HCT116 (cell line): Measurements from ENCODE around the gene DGKE. TPM values are rescaled to one million over a fixed set of nuclear protein-coding genes. Genes with fewer than 3 reads are reported as not detected.

Experiments
- ATAC-seq: fragments of 200-7000 bp; cut with Tn5 transposase; 2 replicates; pipeline ENCODE4 v1.9.1; 2020; ENCODE audit warnings: mild to moderate bottlenecking, moderate library complexity
- BruUV-seq: library from RNA; stranded (reverse); fragments of 400-500 nt; replicated peaks from 2 replicates; lab custom pipeline; 2021; lab: Mats Ljungman, UMichigan
- CTCF ChIA-PET: fragments of 300-600 bp; sonication (Branson Sonifier 250); formaldehyde crosslinking; loops from one replicate; lab custom pipeline; 2021; ENCODE audit warnings: antibody characterized with exemption; lab: Charles Lee
- POLR2A ChIA-PET: fragments of 300-600, 350-600 bp; sonication (Branson Sonifier 250); formaldehyde crosslinking; loops from one replicate; lab custom pipeline; 2021; ENCODE audit warnings: antibody characterized with exemption; lab: Charles Lee
- RAD21 ChIA-PET, 2 experiments: fragments of 300-600 bp; sonication (Branson Sonifier 250); formaldehyde crosslinking; loops; one replicate each; lab custom pipeline; 2023; ENCODE audit warnings: low total read pairs in 2 of 2; ENCODE audit not compliant: uncharacterized antibody in 2 of 2, unreplicated experiment in 2 of 2, low non-redundant PET in 1 of 2; lab: Charles Lee
- DNase-seq: peaks from one replicate; pipeline ENCODE4 v3.0.0-alpha.2; 2010; ENCODE audit warnings: low read depth, low spot score
- H2AFZ ChIP-seq: fragments of 200-600 bp; shearing (Covaris generic), sonication (generic); 2 replicates; pipeline ENCODE4 v1.6.1; 2017; ENCODE audit warnings: low read depth, mixed run types, mixed read lengths, antibody characterized with exemption, low read length; ENCODE audit not compliant: poor library complexity, severe bottlenecking
- H3K27ac ChIP-seq: 2 replicates; pipeline ENCODE4 v1.5.1; 2012; ENCODE audit warnings: low read depth, low read length
- H3K27me3 ChIP-seq: fragments of 200-600 bp; sonication (generic); 2 replicates; pipeline ENCODE4 v1.6.1; 2016; ENCODE audit warnings: mixed run types, low read length, mixed read lengths; ENCODE audit not compliant: insufficient read depth
- H3K36me3 ChIP-seq, 2 experiments: fragments of 200-500 bp in 1 of 2; fragments of 200-600 bp in 1 of 2; sonication (Bioruptor generic) in 1 of 2; sonication (generic) in 1 of 2; 2 replicates each; pipeline versions ENCODE4 v1.5.1 to v1.6.1; 2014 to 2016; ENCODE audit warnings: low read length in 2 of 2, inconsistent platforms in 1 of 2, mixed read lengths in 1 of 2, mixed run types in 1 of 2; ENCODE audit not compliant: insufficient read depth in 2 of 2, control insufficient read depth in 1 of 2
- H3K4me1 ChIP-seq, 2 experiments: fragments of 200-600 bp in 1 of 2; sonication (generic) in 1 of 2; 2 replicates each; pipeline versions ENCODE4 v1.5.1 to v1.6.1; 2012 to 2017; ENCODE audit warnings: low read length in 2 of 2, inconsistent platforms in 1 of 2, mild to moderate bottlenecking in 1 of 2, mixed read lengths in 1 of 2, mixed run types in 1 of 2, moderate library complexity in 1 of 2; ENCODE audit not compliant: insufficient read depth in 2 of 2, control insufficient read depth in 1 of 2
- H3K4me2 ChIP-seq: fragments of 200-600 bp; sonication (generic); 2 replicates; pipeline ENCODE4 v1.6.1; 2017; ENCODE audit warnings: mixed run types, low read length, mixed read lengths
- H3K4me3 ChIP-seq, 2 experiments: fragments of 200-600 bp in 1 of 2; sonication (generic) in 1 of 2; replicated peaks in 1 of 2; 2 replicates each; pipeline ENCODE4 v1.5.1; 2011 to 2016; ENCODE audit warnings: low read length in 2 of 2, control low read depth in 1 of 2, low read depth in 1 of 2, mild to moderate bottlenecking in 1 of 2, mixed read lengths in 1 of 2, mixed run types in 1 of 2
- H3K79me2 ChIP-seq: fragments of 200-600 bp; sonication (generic); 2 replicates; pipeline ENCODE4 v1.6.1; 2017; ENCODE audit warnings: mild to moderate bottlenecking, mixed run types, low read length, moderate library complexity, mixed read lengths; ENCODE audit not compliant: insufficient read depth
- H3K9ac ChIP-seq: fragments of 200-600 bp; sonication (generic); 2 replicates; pipeline ENCODE4 v1.6.1; 2016; ENCODE audit warnings: low read length, mixed read lengths
- H3K9me2 ChIP-seq: fragments of 200-600 bp; sonication (generic), shearing (Covaris generic); 2 replicates; pipeline ENCODE4 v1.6.1; 2017; ENCODE audit warnings: mixed run types, mild to moderate bottlenecking, moderate library complexity; ENCODE audit not compliant: insufficient read depth
- H3K9me3 ChIP-seq, 2 experiments: fragments of 200-500 bp in 1 of 2; fragments of 200-600 bp in 1 of 2; sonication (Bioruptor generic) in 1 of 2; sonication (generic) in 1 of 2; 2 replicates each; pipeline ENCODE4 v1.6.1; 2014 to 2017; ENCODE audit warnings: low read length in 2 of 2, mixed read lengths in 2 of 2, inconsistent platforms in 1 of 2, low read depth in 1 of 2, mild to moderate bottlenecking in 1 of 2, mixed run types in 1 of 2, moderate library complexity in 1 of 2; ENCODE audit not compliant: control insufficient read depth in 1 of 2, insufficient read depth in 1 of 2
- H4K20me1 ChIP-seq: fragments of 200-600 bp; sonication (generic), shearing (Covaris generic); 2 replicates; pipeline ENCODE4 v1.6.1; 2017; ENCODE audit warnings: mixed run types, mild to moderate bottlenecking, moderate library complexity; ENCODE audit not compliant: insufficient read depth
- ATF3 ChIP-seq: IDR thresholded peaks from 2 replicates; pipeline ENCODE4 v1.6.1; 2012
- CBX3 ChIP-seq: IDR thresholded peaks from 2 replicates; pipeline ENCODE4 v1.6.1; 2012; ENCODE audit warnings: low read depth
- CEBPB ChIP-seq: IDR thresholded peaks from 2 replicates; pipeline ENCODE4 v1.6.1; 2012; ENCODE audit warnings: low read depth
- EGR1 ChIP-seq: IDR thresholded peaks from 2 replicates; pipeline ENCODE4 v1.6.1; 2012; ENCODE audit warnings: low read depth
- ELF1 ChIP-seq: IDR thresholded peaks from 2 replicates; pipeline ENCODE4 v1.6.1; 2012; ENCODE audit warnings: low read depth, borderline replicate concordance
- EZH2 ChIP-seq: fragments of 200-600 bp; sonication (generic); IDR thresholded peaks from 2 replicates; pipeline ENCODE4 v1.6.1; 2017; ENCODE audit warnings: antibody characterized with exemption, mixed run types
- EZH2phosphoT487 ChIP-seq: fragments of 200-600 bp; IDR thresholded peaks from 2 replicates; pipeline ENCODE4 v1.6.1; 2018; ENCODE audit warnings: antibody characterized with exemption, borderline replicate concordance
- FOSL1 ChIP-seq: IDR thresholded peaks from 2 replicates; pipeline ENCODE4 v1.6.1; 2012; ENCODE audit warnings: low read depth
- JUND ChIP-seq: IDR thresholded peaks from 2 replicates; pipeline ENCODE4 v1.6.1; 2012
- MAX ChIP-seq: IDR thresholded peaks from 2 replicates; pipeline ENCODE4 v1.6.1; 2012
- POLR2A ChIP-seq: IDR thresholded peaks from 2 replicates; pipeline ENCODE4 v1.7.0; 2011; ENCODE audit warnings: borderline replicate concordance; ENCODE audit not compliant: insufficient read depth, insufficient read length; ENCODE audit errors: extremely low read depth
- POLR2AphosphoS5 ChIP-seq: IDR thresholded peaks from 2 replicates; pipeline ENCODE4 v1.6.1; 2011; ENCODE audit warnings: mild to moderate bottlenecking, low read depth, low read length, moderate library complexity
- SIN3A ChIP-seq: IDR thresholded peaks from 2 replicates; pipeline ENCODE4 v1.6.1; 2012; ENCODE audit warnings: low read depth
- SP1 ChIP-seq: IDR thresholded peaks from 2 replicates; pipeline ENCODE4 v1.6.1; 2012; ENCODE audit warnings: low read depth
- TCF7L2 ChIP-seq: IDR thresholded peaks from 2 replicates; pipeline ENCODE4 v1.7.0; 2011; ENCODE audit warnings: borderline replicate concordance, inconsistent platforms; ENCODE audit not compliant: insufficient read depth, insufficient read length; ENCODE audit errors: extremely low read depth
- YY1 ChIP-seq: IDR thresholded peaks from 2 replicates; pipeline ENCODE4 v1.6.1; 2011; ENCODE audit warnings: low read length, low read depth, moderate library complexity, mild to moderate bottlenecking; ENCODE audit not compliant: insufficient replicate concordance; ENCODE audit errors: extremely low read depth
- ZBTB33 ChIP-seq: IDR thresholded peaks from 2 replicates; pipeline ENCODE4 v1.6.1; 2011; ENCODE audit warnings: mild to moderate bottlenecking, low read length, moderate library complexity; ENCODE audit not compliant: insufficient replicate concordance; ENCODE audit errors: extremely low read depth
- ZNF274 ChIP-seq: fragments of 200-500 bp; sonication (Bioruptor generic); IDR thresholded peaks from 2 replicates; pipeline ENCODE4 v1.6.1; 2014; ENCODE audit warnings: mild to moderate bottlenecking, low read depth, low read length, inconsistent platforms
- intact Hi-C: fragments of 100-400 bp; cut with micrococcal nuclease; formaldehyde crosslinking; loops from 2 replicates; pipeline ENCODE4 v1.10.0; 2022
- total RNA-seq: library from RNA; stranded (reverse); gene quantifications from one replicate; pipeline ENCODE4 v1.2.1, GENCODE V29; 2021; ENCODE audit not compliant: unreplicated experiment
- TF ChIP-seq, protein P1 (sequence below), 3 experiments: fragments of 200-600 bp in 1 of 3; sonication (generic) in 1 of 3; IDR thresholded peaks in 2 of 3; conservative IDR thresholded peaks in 1 of 3; 2 replicates each; pipeline ENCODE4 v1.5.1; 2012 to 2017; ENCODE audit warnings: low read depth in 2 of 3, low read length in 2 of 3, antibody characterized with exemption in 1 of 3, borderline replicate concordance in 1 of 3, control low read depth in 1 of 3, mild to moderate bottlenecking in 1 of 3, mixed read lengths in 1 of 3, mixed run types in 1 of 3, moderate library complexity in 1 of 3; ENCODE audit not compliant: insufficient read depth in 1 of 3
- TF ChIP-seq, protein P2 (sequence below): IDR thresholded peaks from 2 replicates; pipeline ENCODE4 v1.6.1; 2012; ENCODE audit warnings: low read depth

DGKE gene
- total RNA-seq, 1 experiment from 2014 or later = 5.2 TPM

GRCh38 chr17:56796536-56796935 lies 37.4 kb upstream of the DGKE start:
- RAD21 ChIA-PET = no interaction called here
- Histone ChIP-seq H4K20me1 (no peaks in the 10 kb centered on the region), H3K9ac (no peak overlapping the region), H3K27ac (no peak overlapping the region), H3K27me3 (peaks cover 6% of the 10 kb centered on the region; the same call in 1 of the 2 replicates), H3K4me2 (no peak overlapping the region), H3K9me2 (no peaks in the 10 kb centered on the region), H3K4me3 (no peak overlapping the region), H3K79me2 (no peaks in the 10 kb centered on the region), H3K36me3 (no peaks in the 10 kb centered on the region), H3K9me3 (no peaks in the 10 kb centered on the region), H2AFZ (no peak overlapping the region), H3K4me1 (peaks cover 5% of the 10 kb centered on the region in 2 experiments; a peak in 1 of 4 replicates)
- CTCF ChIA-PET = no interaction called here
- no TSS peak for BruUV-seq
- ATAC-seq (no peak), DNase-seq (no peak)
- POLR2A ChIA-PET = no interaction called here
- no peak for TF ChIP-seq CEBPB
- no peak for TF ChIP-seq CBX3
- TF ChIP-seq POLR2A = no peak
- no peak for TF ChIP-seq EZH2
- TF ChIP-seq, protein P1, sequence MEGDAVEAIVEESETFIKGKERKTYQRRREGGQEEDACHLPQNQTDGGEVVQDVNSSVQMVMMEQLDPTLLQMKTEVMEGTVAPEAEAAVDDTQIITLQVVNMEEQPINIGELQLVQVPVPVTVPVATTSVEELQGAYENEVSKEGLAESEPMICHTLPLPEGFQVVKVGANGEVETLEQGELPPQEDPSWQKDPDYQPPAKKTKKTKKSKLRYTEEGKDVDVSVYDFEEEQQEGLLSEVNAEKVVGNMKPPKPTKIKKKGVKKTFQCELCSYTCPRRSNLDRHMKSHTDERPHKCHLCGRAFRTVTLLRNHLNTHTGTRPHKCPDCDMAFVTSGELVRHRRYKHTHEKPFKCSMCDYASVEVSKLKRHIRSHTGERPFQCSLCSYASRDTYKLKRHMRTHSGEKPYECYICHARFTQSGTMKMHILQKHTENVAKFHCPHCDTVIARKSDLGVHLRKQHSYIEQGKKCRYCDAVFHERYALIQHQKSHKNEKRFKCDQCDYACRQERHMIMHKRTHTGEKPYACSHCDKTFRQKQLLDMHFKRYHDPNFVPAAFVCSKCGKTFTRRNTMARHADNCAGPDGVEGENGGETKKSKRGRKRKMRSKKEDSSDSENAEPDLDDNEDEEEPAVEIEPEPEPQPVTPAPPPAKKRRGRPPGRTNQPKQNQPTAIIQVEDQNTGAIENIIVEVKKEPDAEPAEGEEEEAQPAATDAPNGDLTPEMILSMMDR (IDR thresholded peaks at IDR 0.05 in 2 of 3, conservative IDR thresholded peaks at IDR 0.05 in 1 of 3; ENCODE audit: borderline replicate concordance in 1 of 3, insufficient read depth in 1 of 3, low read depth in 2 of 3, low read length in 2 of 3) = no peak
- TF ChIP-seq ZNF274 = no peak
- TF ChIP-seq TCF7L2 = no peak
- TF ChIP-seq EGR1 = no peak
- TF ChIP-seq ATF3 = no peak
- TF ChIP-seq POLR2AphosphoS5 = no peak
- no peak for TF ChIP-seq YY1
- TF ChIP-seq SP1 = no peak
- no peak for TF ChIP-seq ELF1
- TF ChIP-seq JUND = no peak
- no peak for TF ChIP-seq SIN3A
- no peak for TF ChIP-seq ZBTB33
- TF ChIP-seq FOSL1 = no peak
- TF ChIP-seq MAX = no peak
- no peak for TF ChIP-seq EZH2phosphoT487
- TF ChIP-seq, protein P2, sequence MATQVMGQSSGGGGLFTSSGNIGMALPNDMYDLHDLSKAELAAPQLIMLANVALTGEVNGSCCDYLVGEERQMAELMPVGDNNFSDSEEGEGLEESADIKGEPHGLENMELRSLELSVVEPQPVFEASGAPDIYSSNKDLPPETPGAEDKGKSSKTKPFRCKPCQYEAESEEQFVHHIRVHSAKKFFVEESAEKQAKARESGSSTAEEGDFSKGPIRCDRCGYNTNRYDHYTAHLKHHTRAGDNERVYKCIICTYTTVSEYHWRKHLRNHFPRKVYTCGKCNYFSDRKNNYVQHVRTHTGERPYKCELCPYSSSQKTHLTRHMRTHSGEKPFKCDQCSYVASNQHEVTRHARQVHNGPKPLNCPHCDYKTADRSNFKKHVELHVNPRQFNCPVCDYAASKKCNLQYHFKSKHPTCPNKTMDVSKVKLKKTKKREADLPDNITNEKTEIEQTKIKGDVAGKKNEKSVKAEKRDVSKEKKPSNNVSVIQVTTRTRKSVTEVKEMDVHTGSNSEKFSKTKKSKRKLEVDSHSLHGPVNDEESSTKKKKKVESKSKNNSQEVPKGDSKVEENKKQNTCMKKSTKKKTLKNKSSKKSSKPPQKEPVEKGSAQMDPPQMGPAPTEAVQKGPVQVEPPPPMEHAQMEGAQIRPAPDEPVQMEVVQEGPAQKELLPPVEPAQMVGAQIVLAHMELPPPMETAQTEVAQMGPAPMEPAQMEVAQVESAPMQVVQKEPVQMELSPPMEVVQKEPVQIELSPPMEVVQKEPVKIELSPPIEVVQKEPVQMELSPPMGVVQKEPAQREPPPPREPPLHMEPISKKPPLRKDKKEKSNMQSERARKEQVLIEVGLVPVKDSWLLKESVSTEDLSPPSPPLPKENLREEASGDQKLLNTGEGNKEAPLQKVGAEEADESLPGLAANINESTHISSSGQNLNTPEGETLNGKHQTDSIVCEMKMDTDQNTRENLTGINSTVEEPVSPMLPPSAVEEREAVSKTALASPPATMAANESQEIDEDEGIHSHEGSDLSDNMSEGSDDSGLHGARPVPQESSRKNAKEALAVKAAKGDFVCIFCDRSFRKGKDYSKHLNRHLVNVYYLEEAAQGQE = no peak
- intact Hi-C loops = no loop called here
